PC-9 (cell line): ENCODE data around the gene LPIN3. TPM values are rescaled to one million over a fixed set of nuclear protein-coding genes. Genes with fewer than 3 reads are reported as not detected.
A peak's percentile ranks its signal among the peaks of the same experiment; 100 is the strongest.

Experiments used
- BruUV-seq: library from RNA; stranded (reverse); fragments of 400-500 nt; replicated peaks from 2 replicates; lab custom pipeline; 2021; lab: Mats Ljungman, UMichigan
- CTCF ChIA-PET: fragments of 300-600 bp; sonication (Branson Sonifier 250); formaldehyde crosslinking; loops from one replicate; lab custom pipeline; 2022; ENCODE audit warnings: antibody characterized with exemption; lab: Charles Lee
- POLR2A ChIA-PET: fragments of 300-600 bp; sonication (Branson Sonifier 250); formaldehyde crosslinking; loops from one replicate; lab custom pipeline; 2022; ENCODE audit warnings: antibody characterized with exemption; ENCODE audit not compliant: unreplicated experiment; lab: Charles Lee
- DNase-seq, 2 experiments: peaks; one replicate each; pipeline versions ENCODE4 v3.0.0 to v3.0.0-alpha.2; 2015 to 2022; ENCODE audit warnings: mixed read lengths in 1 of 2
- H2AFZ ChIP-seq: fragments of 200-600 bp; sonication (generic); 2 replicates; pipeline ENCODE4 v1.8.1; 2017; ENCODE audit warnings: antibody characterized with exemption
- H3F3A ChIP-seq: fragments of 200-600 bp; sonication (generic); 2 replicates; pipeline ENCODE4 v1.8.1; 2017; ENCODE audit warnings: antibody characterized with exemption, mild to moderate bottlenecking, low read depth; ENCODE audit not compliant: insufficient read depth
- H3K27ac ChIP-seq: fragments of 200-600 bp; sonication (generic); 2 replicates; pipeline ENCODE4 v1.6.1; 2016; ENCODE audit warnings: mixed run types
- H3K27me3 ChIP-seq: fragments of 200-600 bp; sonication (generic); 2 replicates; pipeline ENCODE4 v1.6.1; 2016; ENCODE audit warnings: low read depth, mixed run types; ENCODE audit not compliant: insufficient read depth
- H3K36me3 ChIP-seq: fragments of 200-600 bp; sonication (generic); 2 replicates; pipeline ENCODE4 v1.6.1; 2016; ENCODE audit warnings: low read depth, mixed run types
- H3K4me1 ChIP-seq: fragments of 200-600 bp; sonication (generic); replicated peaks from 2 replicates; pipeline ENCODE4 v1.6.1; 2016; ENCODE audit warnings: mixed run types; ENCODE audit not compliant: insufficient read depth
- H3K4me2 ChIP-seq: fragments of 200-600 bp; sonication (generic); 2 replicates; pipeline ENCODE4 v1.6.1; 2017; ENCODE audit warnings: mixed run types
- H3K4me3 ChIP-seq: fragments of 200-600 bp; sonication (generic); 2 replicates; pipeline ENCODE4 v1.6.1; 2016; ENCODE audit warnings: mixed run types
- H3K79me2 ChIP-seq: fragments of 200-600 bp; sonication (generic); 2 replicates; pipeline ENCODE4 v1.6.1; 2017; ENCODE audit warnings: low read depth, mixed run types
- H3K9me2 ChIP-seq: fragments of 200-600 bp; sonication (generic); 2 replicates; pipeline ENCODE4 v1.8.1; 2017; ENCODE audit warnings: mild to moderate bottlenecking; ENCODE audit not compliant: insufficient read depth
- H3K9me3 ChIP-seq: fragments of 200-600 bp; sonication (generic); 2 replicates; pipeline ENCODE4 v1.8.1; 2016; ENCODE audit warnings: low read depth; ENCODE audit not compliant: insufficient read depth
- H4K20me1 ChIP-seq: fragments of 200-600 bp; sonication (generic); 2 replicates; pipeline ENCODE4 v1.8.1; 2017; ENCODE audit not compliant: insufficient read depth
- CTCF ChIP-seq: fragments of 200-600 bp; sonication (generic); conservative IDR thresholded peaks from 2 replicates; pipeline ENCODE4 v1.6.1; 2017; ENCODE audit warnings: mixed run types, antibody characterized with exemption, mild to moderate bottlenecking, moderate library complexity
- EZH2 ChIP-seq: fragments of 200-600 bp; sonication (generic); IDR thresholded peaks from 2 replicates; pipeline ENCODE4 v1.8.0; 2017; ENCODE audit warnings: antibody characterized with exemption, low read depth
- intact Hi-C: fragments of 100-400 bp; cut with micrococcal nuclease; formaldehyde crosslinking; loops from one replicate; pipeline ENCODE4 v1.10.0; 2022; ENCODE audit not compliant: unreplicated experiment
- total RNA-seq: library from RNA; stranded (reverse); gene quantifications from 2 replicates; pipeline ENCODE4 v1.2.3, GENCODE V29; 2021

Gene LPIN3
- total RNA-seq, 1 experiment from 2014 or later, result 12.1 TPM

- H3K27me3 ChIP-seq, result peaks cover 20% of the 10 kb centered on the region
- intact Hi-C loops, result no loop called here
- H3K36me3 ChIP-seq, result no peaks in the 10 kb centered on the region
- ChIA-PET POLR2A (no interaction called here), CTCF (no interaction called here)
- BruUV-seq, result no TSS peak
- H3K9me2 ChIP-seq, result no peaks in the 10 kb centered on the region
- H3K79me2 ChIP-seq, result no peaks in the 10 kb centered on the region
- no peak overlapping the region for H3K4me2 ChIP-seq
- TF ChIP-seq CTCF (no peak), EZH2 (no peak)
- H3K4me1 ChIP-seq, result no peaks in the 10 kb centered on the region
- no peak overlapping the region for H3K4me3 ChIP-seq
- no peaks in the 10 kb centered on the region for H4K20me1 ChIP-seq
- no peak overlapping the region for H3K27ac ChIP-seq
- DNase-seq, result no peak
- H3F3A ChIP-seq, result no peaks in the 10 kb centered on the region
- H2AFZ ChIP-seq, result no peak overlapping the region
- no peaks in the 10 kb centered on the region for H3K9me3 ChIP-seq
These were observed 30.8 kb downstream of the LPIN3 start for GRCh38 chr20:41371371-41371770.

GRCh38 chr20:41373251-41373783, 32.7 kb downstream of the LPIN3 start:
- no peak for TF ChIP-seq CTCF
- no peak for TF ChIP-seq EZH2
- H3K27me3 ChIP-seq, result peaks cover 40% of the 10 kb centered on the region
- no peaks in the 10 kb centered on the region for H3K9me3 ChIP-seq
- no peak overlapping the region for H3K27ac ChIP-seq
- H3F3A ChIP-seq, result no peaks in the 10 kb centered on the region
- no peaks in the 10 kb centered on the region for H3K36me3 ChIP-seq
- H3K4me3 ChIP-seq, result no peak overlapping the region
- H3K4me2 ChIP-seq, result no peak overlapping the region
- POLR2A ChIA-PET, result interaction anchor here (0.6 kb wide), 1 partner anchor 215 kb away, joined by 3 read pairs; no protein-coding TSS in a partner anchor
- DNase-seq, result peak in 1 of 2 experiments; percentile 21
- H3K4me1 ChIP-seq, result no peaks in the 10 kb centered on the region
- H2AFZ ChIP-seq, result no peak overlapping the region
- no TSS peak for BruUV-seq
- H3K79me2 ChIP-seq, result no peaks in the 10 kb centered on the region
- intact Hi-C loops, result no loop called here
- H3K9me2 ChIP-seq, result no peaks in the 10 kb centered on the region
- no peaks in the 10 kb centered on the region for H4K20me1 ChIP-seq
- CTCF ChIA-PET, result no interaction called here

GRCh38 chr20:41373931-41374920, 33.6 kb downstream of the LPIN3 start:
- Histone ChIP-seq H3K9me3 (no peaks in the 10 kb centered on the region), H3K79me2 (no peaks in the 10 kb centered on the region), H3K4me3 (no peak overlapping the region), H3K27ac (no peak overlapping the region), H3K9me2 (no peaks in the 10 kb centered on the region), H4K20me1 (no peaks in the 10 kb centered on the region), H3K36me3 (no peaks in the 10 kb centered on the region), H3K4me1 (no peaks in the 10 kb centered on the region), H3K4me2 (no peak overlapping the region), H2AFZ (no peak overlapping the region), H3K27me3 (peaks cover 42% of the 10 kb centered on the region), H3F3A (no peaks in the 10 kb centered on the region)
- ChIA-PET POLR2A (interaction anchor here (0.6 kb wide), 1 partner anchor 216 kb away, joined by 3 read pairs; no protein-coding TSS in a partner anchor), CTCF (no interaction called here)
- intact Hi-C loops, result no loop called here
- no TSS peak for BruUV-seq
- no peak for TF ChIP-seq EZH2
- no peak for TF ChIP-seq CTCF
- DNase-seq, result peak in 1 of 2 experiments; percentile 21
